SK-N-SH (cell line): ENCODE results near the gene RPL7A. TPM values are rescaled to one million over a fixed set of nuclear protein-coding genes. Genes with fewer than 3 reads are reported as not detected.

Source experiments
- CTCF ChIA-PET: fragments of 300-600, 350-600 bp; formaldehyde crosslinking; extraction: SDS; loops from one replicate; lab custom pipeline; 2021; lab: Yijun Ruan, JAX
- POLR2A ChIA-PET: fragments of 350-600 bp; sonication (Branson Sonifier 250); formaldehyde crosslinking; extraction: SDS; loops from one replicate; lab custom pipeline; 2020; ENCODE audit warnings: antibody characterized with exemption, inconsistent platforms; lab: Yijun Ruan, JAX
- DNase-seq: peaks from one replicate; pipeline ENCODE4 v3.0.0; 2012
- H2AFZ ChIP-seq: fragments of 200-600 bp; sonication (generic); 2 replicates; pipeline ENCODE4 v1.8.1; 2016; ENCODE audit warnings: antibody characterized with exemption, mild to moderate bottlenecking, low read depth
- H3F3A ChIP-seq: fragments of 200-600 bp; sonication (generic); replicated peaks from 2 replicates; pipeline ENCODE3; 2016; ENCODE audit warnings: antibody characterized with exemption, mild to moderate bottlenecking; ENCODE audit not compliant: insufficient read depth
- H3K27ac ChIP-seq, 2 experiments: fragments of 200-500 bp in 1 of 2; fragments of 200-600 bp in 1 of 2; sonication (Bioruptor generic) in 1 of 2; sonication (generic), shearing (Covaris generic) in 1 of 2; 2 replicates each; pipeline versions ENCODE4 v1.5.1 to v1.6.1; 2014 to 2016; ENCODE audit warnings: low read depth in 2 of 2, inconsistent platforms in 1 of 2, low read length in 1 of 2, mild to moderate bottlenecking in 1 of 2, mixed read lengths in 1 of 2
- H3K27me3 ChIP-seq: fragments of 200-600 bp; sonication (generic), shearing (Covaris generic); 2 replicates; pipeline ENCODE4 v1.6.1; 2016; ENCODE audit warnings: mixed run types; ENCODE audit not compliant: insufficient read depth
- H3K36me3 ChIP-seq, 2 experiments: fragments of 200-500 bp in 1 of 2; fragments of 200-600 bp in 1 of 2; sonication (Bioruptor generic) in 1 of 2; sonication (generic) in 1 of 2; replicated peaks in 1 of 2; 2 replicates each; pipeline versions ENCODE3 to v1.5.1; 2014 to 2016; ENCODE audit warnings: low read length in 1 of 2, mild to moderate bottlenecking in 1 of 2; ENCODE audit not compliant: insufficient read depth in 2 of 2, control insufficient read depth in 1 of 2
- H3K4me1 ChIP-seq, 2 experiments: fragments of 200-500 bp in 1 of 2; fragments of 200-600 bp in 1 of 2; sonication (Bioruptor generic) in 1 of 2; sonication (generic), shearing (Covaris generic) in 1 of 2; 2 replicates each; pipeline versions ENCODE4 v1.5.1 to v1.6.1; 2014 to 2016; ENCODE audit warnings: low read depth in 1 of 2, low read length in 1 of 2, mixed run types in 1 of 2; ENCODE audit not compliant: insufficient read depth in 2 of 2, control insufficient read depth in 1 of 2
- H3K4me2 ChIP-seq: fragments of 200-600 bp; sonication (generic), shearing (Covaris generic); 2 replicates; pipeline ENCODE4 v1.6.1; 2017; ENCODE audit warnings: mixed run types
- H3K4me3 ChIP-seq, 2 experiments: fragments of 200-500 bp in 1 of 2; fragments of 200-600 bp in 1 of 2; sonication (Bioruptor generic) in 1 of 2; sonication (generic), shearing (Covaris generic) in 1 of 2; 2 replicates each; pipeline versions ENCODE4 v1.5.1 to v1.8.1; 2014 to 2016; ENCODE audit warnings: low read depth in 2 of 2, inconsistent platforms in 1 of 2, low read length in 1 of 2, mild to moderate bottlenecking in 1 of 2, mixed read lengths in 1 of 2, moderate library complexity in 1 of 2
- H3K79me2 ChIP-seq: fragments of 200-600 bp; sonication (generic); 2 replicates; pipeline ENCODE4 v1.8.1; 2017; ENCODE audit warnings: mild to moderate bottlenecking; ENCODE audit not compliant: insufficient read depth
- H3K9ac ChIP-seq: fragments of 200-600 bp; sonication (generic); 2 replicates; pipeline ENCODE4 v1.6.1; 2017; ENCODE audit warnings: mixed run types
- H3K9me2 ChIP-seq: fragments of 200-600 bp; sonication (generic); 2 replicates; pipeline ENCODE4 v1.6.1; 2017; ENCODE audit warnings: mixed run types
- H3K9me3 ChIP-seq: fragments of 200-600 bp; sonication (generic); 2 replicates; pipeline ENCODE4 v1.6.1; 2017; ENCODE audit warnings: mixed run types, mild to moderate bottlenecking, moderate library complexity
- H4K20me1 ChIP-seq: fragments of 200-600 bp; sonication (generic); 2 replicates; pipeline ENCODE4 v1.6.1; 2017; ENCODE audit warnings: mild to moderate bottlenecking, mixed run types; ENCODE audit not compliant: insufficient read depth
- CHD2 ChIP-seq: fragments of 150-350 bp; IDR thresholded peaks from 2 replicates; pipeline ENCODE4 v1.6.1; 2018; ENCODE audit warnings: low read length; ENCODE audit not compliant: partially characterized antibody
- CTCF ChIP-seq: fragments of 200-600 bp; sonication (generic); IDR thresholded peaks from 2 replicates; pipeline ENCODE4 v1.6.1; 2017; ENCODE audit warnings: antibody characterized with exemption, mild to moderate bottlenecking, moderate library complexity
- EP300 ChIP-seq, 2 experiments: IDR thresholded peaks; 2 replicates each; pipeline versions ENCODE4 v1.4.0 to v1.6.1; 2012; ENCODE audit warnings: borderline replicate concordance in 1 of 2, low read depth in 1 of 2, low read length in 1 of 2
- FOXM1 ChIP-seq: IDR thresholded peaks from 2 replicates; pipeline ENCODE4 v1.4.0; 2012; ENCODE audit warnings: low read depth, mild to moderate bottlenecking
- GABPA ChIP-seq: IDR thresholded peaks from 2 replicates; pipeline ENCODE4 v1.4.0; 2012; ENCODE audit warnings: low read depth, mild to moderate bottlenecking
- GATA2 ChIP-seq: sonication (generic); formaldehyde crosslinking; IDR thresholded peaks from 2 replicates; pipeline ENCODE4 v1.5.0; 2020; ENCODE audit warnings: mild to moderate bottlenecking, missing genetic modification reagents
- JUND ChIP-seq: IDR thresholded peaks from 2 replicates; pipeline ENCODE4 v1.4.0; 2012
- MAX ChIP-seq: IDR thresholded peaks from 2 replicates; pipeline ENCODE4 v1.4.0; 2012; ENCODE audit warnings: low read depth
- MEF2A ChIP-seq: IDR thresholded peaks from 2 replicates; pipeline ENCODE4 v1.4.0; 2012; ENCODE audit warnings: low read depth, borderline replicate concordance
- SIN3A ChIP-seq: IDR thresholded peaks from 2 replicates; pipeline ENCODE4 v1.6.1; 2012; ENCODE audit warnings: low read depth, mild to moderate bottlenecking, low read length, moderate library complexity, borderline replicate concordance
- SMC3 ChIP-seq: IDR thresholded peaks from 2 replicates; pipeline ENCODE4 v1.6.1; 2012; ENCODE audit warnings: low read depth, low read length, improper control_type of control experiment
- TEAD4 ChIP-seq: IDR thresholded peaks from 2 replicates; pipeline ENCODE4 v1.4.0; 2012; ENCODE audit warnings: mild to moderate bottlenecking, borderline replicate concordance; ENCODE audit not compliant: insufficient read depth
- USF1 ChIP-seq: IDR thresholded peaks from 2 replicates; pipeline ENCODE4 v1.4.0; 2012; ENCODE audit warnings: low read depth, borderline replicate concordance
- ZBTB33 ChIP-seq: IDR thresholded peaks from 2 replicates; pipeline ENCODE4 v1.4.0; 2012; ENCODE audit warnings: low read depth, borderline replicate concordance
- WGBS: methylation state at CpG from one replicate; pipeline ENCODE4 v1.1.6; 2017; ENCODE audit warnings: low lambda C conversion rate; 5-methylcytosine and 5-hydroxymethylcytosine counted together
- polyA plus RNA-seq, 3 experiments: library from polyadenylated mRNA; depleted of rRNA; stranded (reverse); fragments of >200 nt; gene quantifications; 2 replicates each; pipeline ENCODE4 v1.2.3, GENCODE V29; 2012

RPL7A gene
- polyA plus RNA-seq, 1 of the 3 experiments (the other 2 are of a cell fraction), result 4,121 TPM

- peaks cover 4% of the 10 kb centered on the region for H3K79me2 ChIP-seq
- H3K9ac ChIP-seq, result no peak overlapping the region
- H3K36me3 ChIP-seq, result no peaks in the 10 kb centered on the region
- WGBS, result 90% methylated on average over 4 of the region's 4 CpGs
- no peaks in the 10 kb centered on the region for H3K9me2 ChIP-seq
- H3K27me3 ChIP-seq, result no peaks in the 10 kb centered on the region
- H3K9me3 ChIP-seq, result no peaks in the 10 kb centered on the region
- no peak overlapping the region for H2AFZ ChIP-seq
- no peak for TF ChIP-seq EP300 (IDR thresholded peaks at IDR 0.05; ENCODE audit: borderline replicate concordance in 1 of 2, low read depth in 1 of 2, low read length in 1 of 2)
- no peak overlapping the region for H3K27ac ChIP-seq
- no peaks in the 10 kb centered on the region for H4K20me1 ChIP-seq
- POLR2A ChIA-PET, result no interaction called here
- DNase-seq, result no peak
- H3K4me3 ChIP-seq, result no peak overlapping the region
- no peaks in the 10 kb centered on the region for H3K4me1 ChIP-seq
- peaks cover 9% of the 10 kb centered on the region for H3F3A ChIP-seq
- CTCF ChIA-PET, result no interaction called here
- H3K4me2 ChIP-seq, result no peak overlapping the region
Measured at GRCh38 chr9:133380734-133381133, 32.7 kb downstream of the RPL7A start.

GRCh38 chr9:133382507-133383141, 34.6 kb downstream of the RPL7A start:
- H3K27ac ChIP-seq, result no peak overlapping the region
- H3K4me2 ChIP-seq, result no peak overlapping the region
- H3K79me2 ChIP-seq, result no peaks in the 10 kb centered on the region
- no peaks in the 10 kb centered on the region for H3K27me3 ChIP-seq
- H3K9me3 ChIP-seq, result no peaks in the 10 kb centered on the region
- ChIA-PET CTCF (no interaction called here), POLR2A (no interaction called here)
- WGBS, result 65% methylated on average over 4 of the region's 4 CpGs
- no peak for DNase-seq
- H3K4me3 ChIP-seq, result no peak overlapping the region
- H3K36me3 ChIP-seq, result no peaks in the 10 kb centered on the region
- H3K4me1 ChIP-seq, result no peaks in the 10 kb centered on the region
- H3F3A ChIP-seq, result peaks cover 3% of the 10 kb centered on the region
- H4K20me1 ChIP-seq, result no peaks in the 10 kb centered on the region
- TF ChIP-seq TEAD4 (no peak), GATA2 (no peak), ZBTB33 (no peak), CTCF (no peak), JUND (no peak), FOXM1 (no peak), MEF2A (no peak), SIN3A (no peak), CHD2 (no peak), GABPA (no peak), USF1 (no peak), EP300 (IDR thresholded peaks at IDR 0.05; ENCODE audit: borderline replicate concordance in 1 of 2, low read depth in 1 of 2, low read length in 1 of 2) (no peak), MAX (no peak), SMC3 (no peak)
- H2AFZ ChIP-seq, result no peak overlapping the region
- no peak overlapping the region for H3K9ac ChIP-seq
- H3K9me2 ChIP-seq, result no peaks in the 10 kb centered on the region
